H9 (cell line): ENCODE results near the gene TRMT2A. TPM values are rescaled to one million over a fixed set of nuclear protein-coding genes. Genes with fewer than 3 reads are reported as not detected.

ENCODE experiments used
- DNase-seq: peaks from one replicate; pipeline ENCODE4 v3.0.0-alpha.2; 2017
- H2AFZ ChIP-seq: one replicate; pipeline ENCODE4 v1.6.1; 2013; ENCODE audit warnings: mild to moderate bottlenecking, low read length, control low read depth, moderate library complexity
- H2AK5ac ChIP-seq: 2 replicates; pipeline ENCODE4 v1.6.1; 2013; ENCODE audit warnings: low read length, control low read depth, mixed read lengths; ENCODE audit not compliant: insufficient read length
- H2BK120ac ChIP-seq: one replicate; pipeline ENCODE4 v1.6.1; 2013; ENCODE audit warnings: low read depth, mild to moderate bottlenecking, low read length, control low read depth, inconsistent platforms; ENCODE audit not compliant: poor library complexity, severe bottlenecking
- H2BK12ac ChIP-seq: 2 replicates; pipeline ENCODE4 v1.6.1; 2013; ENCODE audit warnings: low read length, control low read depth, mixed read lengths, low read depth; ENCODE audit not compliant: insufficient read length
- H2BK15ac ChIP-seq: 2 replicates; pipeline ENCODE4 v1.6.1; 2013; ENCODE audit warnings: low read depth, low read length, control low read depth
- H2BK20ac ChIP-seq: one replicate; pipeline ENCODE4 v1.6.1; 2013; ENCODE audit warnings: low read depth, mild to moderate bottlenecking, low read length, control low read depth, inconsistent platforms; ENCODE audit not compliant: poor library complexity, severe bottlenecking
- H2BK5ac ChIP-seq: 2 replicates; pipeline ENCODE4 v1.6.1; 2013; ENCODE audit warnings: low read length, control low read depth, mixed read lengths; ENCODE audit not compliant: insufficient read length
- H3K14ac ChIP-seq: 2 replicates; pipeline ENCODE4 v1.6.1; 2013; ENCODE audit warnings: low read length, control low read depth; ENCODE audit not compliant: insufficient read depth
- H3K18ac ChIP-seq: 2 replicates; pipeline ENCODE4 v1.6.1; 2013; ENCODE audit warnings: low read depth, mild to moderate bottlenecking, mixed read lengths, low read length, control low read depth; ENCODE audit not compliant: insufficient read length
- H3K23ac ChIP-seq: 2 replicates; pipeline ENCODE4 v1.6.1; 2013; ENCODE audit warnings: low read length, control low read depth, mixed read lengths, low read depth; ENCODE audit not compliant: insufficient read length
- H3K23me2 ChIP-seq: 2 replicates; pipeline ENCODE4 v1.6.1; 2013; ENCODE audit warnings: low read depth, mild to moderate bottlenecking, mixed read lengths, low read length, control low read depth; ENCODE audit not compliant: insufficient read length, poor library complexity, severe bottlenecking
- H3K27ac ChIP-seq: 2 replicates; pipeline ENCODE4 v1.5.1; 2013; ENCODE audit warnings: low read length, control low read depth, mixed read lengths, low read depth; ENCODE audit not compliant: insufficient read length
- H3K27me3 ChIP-seq: 2 replicates; pipeline ENCODE4 v1.6.1; 2013; ENCODE audit warnings: low read length, control low read depth, inconsistent platforms; ENCODE audit not compliant: insufficient read depth
- H3K4ac ChIP-seq: 2 replicates; pipeline ENCODE4 v1.6.1; 2013; ENCODE audit warnings: low read depth, mild to moderate bottlenecking, control low read depth, inconsistent platforms, low read length, moderate library complexity
- H3K4me1 ChIP-seq: 2 replicates; pipeline ENCODE4 v1.6.1; 2013; ENCODE audit warnings: low read length, control low read depth, inconsistent platforms; ENCODE audit not compliant: insufficient read depth
- H3K4me2 ChIP-seq: 2 replicates; pipeline ENCODE4 v1.6.1; 2013; ENCODE audit warnings: low read length, control low read depth, mixed read lengths; ENCODE audit not compliant: insufficient read length, insufficient read depth
- H3K56ac ChIP-seq: 2 replicates; pipeline ENCODE4 v1.6.1; 2013; ENCODE audit warnings: low read depth, mild to moderate bottlenecking, mixed read lengths, low read length, control low read depth; ENCODE audit not compliant: insufficient read length
- H3K79me1 ChIP-seq: 2 replicates; pipeline ENCODE4 v1.6.1; 2013; ENCODE audit warnings: low read depth, mild to moderate bottlenecking, moderate library complexity, low read length, control low read depth, inconsistent platforms; ENCODE audit not compliant: insufficient read depth, poor library complexity, severe bottlenecking
- H3K79me2 ChIP-seq: 2 replicates; pipeline ENCODE4 v1.6.1; 2013; ENCODE audit warnings: low read length, control low read depth, inconsistent platforms; ENCODE audit not compliant: insufficient read depth
- H3K9ac ChIP-seq: 2 replicates; pipeline ENCODE4 v1.6.1; 2013; ENCODE audit warnings: low read length, control low read depth, mixed read lengths; ENCODE audit not compliant: insufficient read length; ENCODE audit errors: extremely low read depth
- H3K9me3 ChIP-seq: one replicate; pipeline ENCODE4 v1.6.1; 2013; ENCODE audit warnings: low read depth, low read length, inconsistent platforms; ENCODE audit not compliant: control insufficient read depth
- H3T11ph ChIP-seq: one replicate; pipeline ENCODE4 v1.6.1; 2013; ENCODE audit warnings: mild to moderate bottlenecking, low read length, control low read depth, inconsistent platforms
- H4K20me1 ChIP-seq: one replicate; pipeline ENCODE4 v1.6.1; 2013; ENCODE audit not compliant: control insufficient read depth, insufficient read length, insufficient read depth
- H4K5ac ChIP-seq: 2 replicates; pipeline ENCODE4 v1.6.1; 2013; ENCODE audit warnings: low read depth, mild to moderate bottlenecking, mixed read lengths, low read length, control low read depth; ENCODE audit not compliant: insufficient read length
- H4K8ac ChIP-seq: replicated peaks from 2 replicates; pipeline ENCODE4 v1.6.1; 2013; ENCODE audit warnings: low read length, control low read depth, mixed read lengths, low read depth; ENCODE audit not compliant: insufficient read length
- H4K91ac ChIP-seq: 2 replicates; pipeline ENCODE4 v1.6.1; 2013; ENCODE audit warnings: low read depth, mild to moderate bottlenecking, moderate library complexity, mixed read lengths, low read length, control low read depth; ENCODE audit not compliant: insufficient read length
- H3K27ac Mint-ChIP-seq, 3 experiments: 2 replicates in 2 of 3; 3 replicates in 1 of 3; pipeline ENCODE4 v1.8.0; 2020 to 2021; ENCODE audit warnings: mixed read lengths in 3 of 3, mild to moderate bottlenecking in 1 of 3, moderate library complexity in 1 of 3
- H3K27me3 Mint-ChIP-seq: 2 replicates; pipeline ENCODE4 v1.8.0; 2021; ENCODE audit warnings: low read depth, mild to moderate bottlenecking, moderate library complexity, mixed read lengths
- H3K36me3 Mint-ChIP-seq, 3 experiments: 2 replicates in 2 of 3; 3 replicates in 1 of 3; pipeline ENCODE4 v1.8.0; 2020 to 2021; ENCODE audit warnings: low read depth in 3 of 3, mixed read lengths in 3 of 3; ENCODE audit not compliant: insufficient read depth in 1 of 3
- H3K4me1 Mint-ChIP-seq, 2 experiments: 2 replicates each; pipeline ENCODE4 v1.8.0; 2020; ENCODE audit warnings: mixed read lengths in 2 of 2
- H3K4me3 Mint-ChIP-seq, 2 experiments: 2 replicates in 1 of 2; 3 replicates in 1 of 2; pipeline ENCODE4 v1.8.0; 2020 to 2021; ENCODE audit warnings: mild to moderate bottlenecking in 2 of 2, mixed read lengths in 2 of 2, moderate library complexity in 1 of 2
- H3K9me3 Mint-ChIP-seq, 2 experiments: 2 replicates in 1 of 2; 3 replicates in 1 of 2; pipeline ENCODE4 v1.8.0; 2020; ENCODE audit warnings: mild to moderate bottlenecking in 2 of 2, mixed read lengths in 2 of 2, moderate library complexity in 1 of 2
- CTCF ChIP-seq: fragments of 200-600 bp; sonication (generic); conservative IDR thresholded peaks from 3 replicates; pipeline ENCODE4 v1.8.0; 2021; ENCODE audit warnings: antibody characterized with exemption, mild to moderate bottlenecking
- whole genome bisulfite sequencing: extraction: QIAGEN DNeasy Blood & Tissue Kit; methylation state at CpG from one replicate; pipeline ENCODE4 v1.1.7; 2013; ENCODE audit warnings: missing lambda C conversion rate, low lambda C conversion rate, mixed read lengths; ENCODE audit not compliant: insufficient read length; ENCODE audit errors: extremely low coverage; 5-methylcytosine and 5-hydroxymethylcytosine counted together
- total RNA-seq: library from RNA; stranded (reverse); gene quantifications from 2 replicates; pipeline ENCODE4 v1.2.1, GENCODE V29; 2021

The TRMT2A gene
- total RNA-seq, 1 experiment from 2014 or later, result 58.2 TPM

- Histone ChIP-seq H3K4me1 (no peaks in the 10 kb centered on the region), H3K9me3 (no peaks in the 10 kb centered on the region), H2BK15ac (no peak overlapping the region), H3K27ac (no peak overlapping the region), H2BK20ac (no peak overlapping the region), H2AK5ac (no peak overlapping the region), H3K23me2 (peaks cover 5% of the 10 kb centered on the region), H3K79me2 (no peaks in the 10 kb centered on the region), H3K23ac (no peak overlapping the region), H3K9ac (no peak overlapping the region), H3K14ac (no peak overlapping the region), H3K4me2 (no peak overlapping the region), H3K79me1 (no peaks in the 10 kb centered on the region), H3K56ac (no peak overlapping the region), H2AFZ (no peak overlapping the region), H2BK5ac (no peak overlapping the region), H3K4ac (no peak overlapping the region), H4K91ac (no peak overlapping the region), H3K18ac (no peak overlapping the region), H4K5ac (no peak overlapping the region), H2BK12ac (no peak overlapping the region), H2BK120ac (no peak overlapping the region), H3T11ph (no peak overlapping the region), H3K27me3 (no peaks in the 10 kb centered on the region), H4K8ac (no peak overlapping the region), H4K20me1 (no peaks in the 10 kb centered on the region)
- H3K4me3 Mint-ChIP-seq, result no peak overlapping the region
- H3K36me3 Mint-ChIP-seq, result no peaks in the 10 kb centered on the region
- H3K27ac Mint-ChIP-seq, result no peak overlapping the region; a peak in 1 of 7 replicates
- H3K9me3 Mint-ChIP-seq, result peaks cover 0 to 6% of the 10 kb centered on the region in 2 experiments; a peak in 1 of 5 replicates
- no CpG with 5 or more reads among the region's 15 CpGs for WGBS
- no peaks in the 10 kb centered on the region for H3K27me3 Mint-ChIP-seq
- peaks cover 6 to 14% of the 10 kb centered on the region in 2 experiments for H3K4me1 Mint-ChIP-seq
- DNase-seq, result no peak
- TF ChIP-seq CTCF, result no peak
These were observed 40.6 kb upstream of the TRMT2A start for GRCh38 chr22:20157430-20158183.
